Subcutaneous abdominal adipose tissue (tissue), 5 donors: Measurements from ENCODE around the gene PON3.
"Not testable (repeated sequence)": the region's sequence is repeated elsewhere in the genome, so short reads cannot be mapped to it uniquely, and the experiment has no call there.

Experiments used
- H3K27ac ChIP-seq: one replicate; pipeline ENCODE4 v1.7.0; 2013; ENCODE audit warnings: low read depth, mild to moderate bottlenecking, inconsistent platforms, low read length, moderate library complexity
- H3K27me3 ChIP-seq, 5 donors: one replicate each; pipeline ENCODE4 v1.7.0; 2013; ENCODE audit warnings: low read length in 5 of 5, inconsistent platforms in 1 of 5; ENCODE audit not compliant: control insufficient read depth in 5 of 5, insufficient read depth in 4 of 5
- H3K36me3 ChIP-seq, 5 donors: one replicate each; pipeline ENCODE4 v1.7.0; 2013; ENCODE audit warnings: low read length in 5 of 5; ENCODE audit not compliant: control insufficient read depth in 5 of 5, insufficient read depth in 5 of 5
- H3K4me1 ChIP-seq, 5 donors: one replicate each; pipeline ENCODE4 v1.7.0; 2013; ENCODE audit warnings: low read length in 5 of 5, mild to moderate bottlenecking in 3 of 5, moderate library complexity in 1 of 5; ENCODE audit not compliant: control insufficient read depth in 5 of 5, insufficient read depth in 5 of 5
- H3K4me3 ChIP-seq, 5 donors: one replicate each; pipeline ENCODE4 v1.7.0; 2013; ENCODE audit warnings: low read length in 5 of 5, low read depth in 1 of 5
- H3K9ac ChIP-seq, 5 donors: one replicate each; pipeline ENCODE4 v1.7.0; 2013; ENCODE audit warnings: low read length in 5 of 5, mild to moderate bottlenecking in 4 of 5, moderate library complexity in 3 of 5
- H3K9me3 ChIP-seq, 5 donors: one replicate each; pipeline ENCODE4 v1.7.0; 2013; ENCODE audit warnings: low read length in 5 of 5; ENCODE audit not compliant: control insufficient read depth in 5 of 5
- donor health status: healthy.
- donor health status: healthy.
- donor health status: healthy.
- donor health status: healthy.
- donor health status: healthy.

The PON3 gene

GRCh38 chr7:95394370-95394769, 1.8 kb downstream of the PON3 start:
- Histone ChIP-seq H3K27ac (no peak overlapping the region), H3K4me3 (no peak overlapping the region), H3K27me3 (peaks cover 0 to 6% (median 0%) of the 10 kb centered on the region in 5 donors), H3K4me1 (peaks cover 0 to 17% (median 10%) of the 10 kb centered on the region in 5 donors), H3K9me3 (no peaks in the 10 kb centered on the region), H3K36me3 (no peaks in the 10 kb centered on the region), H3K9ac (no peak overlapping the region)

GRCh38 chr7:95391761-95392160, 4.4 kb downstream of the PON3 start:
- Histone ChIP-seq H3K9ac (no peak overlapping the region), H3K4me3 (no peak overlapping the region)

GRCh38 chr7:95389516-95389915, 6.7 kb downstream of the PON3 start:
- Histone ChIP-seq H3K27me3 (peaks cover 0 to 3% (median 0%) of the 10 kb centered on the region in 5 donors), H3K9ac (no peak overlapping the region), H3K4me1 (no peaks in the 10 kb centered on the region), H3K36me3 (no peaks in the 10 kb centered on the region), H3K27ac (no peak overlapping the region), H3K4me3 (no peak overlapping the region), H3K9me3 (no peaks in the 10 kb centered on the region)

More at GRCh38 chr7:95391761-95392160, 4.4 kb downstream of the PON3 start:
- Histone ChIP-seq H3K36me3 (no peaks in the 10 kb centered on the region), H3K4me1 (peaks cover 0 to 12% (median 7%) of the 10 kb centered on the region in 5 donors), H3K9me3 (no peaks in the 10 kb centered on the region), H3K27me3 (peaks cover 0 to 6% (median 0%) of the 10 kb centered on the region in 5 donors), H3K27ac (no peak overlapping the region)

GRCh38 chr7:95379457-95379856, 16.7 kb downstream of the PON3 start:
- not testable (repeated sequence) for H3K4me3 ChIP-seq, H3K4me1 ChIP-seq, H3K9me3 ChIP-seq, H3K27ac ChIP-seq, H3K27me3 ChIP-seq, H3K9ac ChIP-seq, H3K36me3 ChIP-seq

GRCh38 chr7:95376632-95377400, 19.4 kb downstream of the PON3 start:
- no peak overlapping the region for H3K4me3 ChIP-seq
- H3K9ac ChIP-seq = no peak overlapping the region
- peaks cover 0 to 3% (median 0%) of the 10 kb centered on the region in 5 donors for H3K9me3 ChIP-seq
- H3K27ac ChIP-seq = no peak overlapping the region
- H3K27me3 ChIP-seq = no peaks in the 10 kb centered on the region
- H3K4me1 ChIP-seq = no peaks in the 10 kb centered on the region
- peaks cover 0 to 5% (median 0%) of the 10 kb centered on the region in 5 donors for H3K36me3 ChIP-seq

- H3K27ac ChIP-seq = no peak overlapping the region
- peaks cover 0 to 3% (median 0%) of the 10 kb centered on the region in 5 donors for H3K9me3 ChIP-seq
- H3K4me3 ChIP-seq = no peak overlapping the region
- H3K36me3 ChIP-seq = peaks cover 0 to 5% (median 0%) of the 10 kb centered on the region in 5 donors
- no peaks in the 10 kb centered on the region for H3K4me1 ChIP-seq
- no peaks in the 10 kb centered on the region for H3K27me3 ChIP-seq
- no peak overlapping the region for H3K9ac ChIP-seq
Observed at GRCh38 chr7:95375591-95376257, 20.5 kb downstream of the PON3 start.

- no peaks in the 10 kb centered on the region for H3K27me3 ChIP-seq
- no peak overlapping the region for H3K27ac ChIP-seq
- H3K36me3 ChIP-seq = peaks cover 0 to 5% (median 0%) of the 10 kb centered on the region in 5 donors
- no peaks in the 10 kb centered on the region for H3K9me3 ChIP-seq
- H3K4me1 ChIP-seq = no peaks in the 10 kb centered on the region
- H3K4me3 ChIP-seq = no peak overlapping the region
- no peak overlapping the region for H3K9ac ChIP-seq
Observed at GRCh38 chr7:95373323-95373722, 22.9 kb downstream of the PON3 start.

GRCh38 chr7:95368235-95368634, 27.9 kb downstream of the PON3 start:
- no peak overlapping the region for H3K4me3 ChIP-seq
- H3K27ac ChIP-seq = no peak overlapping the region
- no peaks in the 10 kb centered on the region for H3K27me3 ChIP-seq
- no peaks in the 10 kb centered on the region for H3K36me3 ChIP-seq
- no peak overlapping the region for H3K9ac ChIP-seq
- H3K9me3 ChIP-seq = no peaks in the 10 kb centered on the region
- no peaks in the 10 kb centered on the region for H3K4me1 ChIP-seq

- Histone ChIP-seq H3K4me1 (no peaks in the 10 kb centered on the region), H3K27me3 (no peaks in the 10 kb centered on the region), H3K4me3 (no peak overlapping the region), H3K27ac (no peak overlapping the region), H3K36me3 (no peaks in the 10 kb centered on the region), H3K9me3 (no peaks in the 10 kb centered on the region), H3K9ac (no peak overlapping the region)
Observed at GRCh38 chr7:95367606-95368005, 28.6 kb downstream of the PON3 start.

- no peaks in the 10 kb centered on the region for H3K4me1 ChIP-seq
- H3K36me3 ChIP-seq = no peaks in the 10 kb centered on the region
- no peaks in the 10 kb centered on the region for H3K9me3 ChIP-seq
- no peak overlapping the region for H3K9ac ChIP-seq
- no peaks in the 10 kb centered on the region for H3K27me3 ChIP-seq
- H3K4me3 ChIP-seq = no peak overlapping the region
- no peak overlapping the region for H3K27ac ChIP-seq
Observed at GRCh38 chr7:95365151-95365550, 31.0 kb downstream of the PON3 start.
